ENCODE data around the gene SUSD5.

SUSD5 gene

DNA sequence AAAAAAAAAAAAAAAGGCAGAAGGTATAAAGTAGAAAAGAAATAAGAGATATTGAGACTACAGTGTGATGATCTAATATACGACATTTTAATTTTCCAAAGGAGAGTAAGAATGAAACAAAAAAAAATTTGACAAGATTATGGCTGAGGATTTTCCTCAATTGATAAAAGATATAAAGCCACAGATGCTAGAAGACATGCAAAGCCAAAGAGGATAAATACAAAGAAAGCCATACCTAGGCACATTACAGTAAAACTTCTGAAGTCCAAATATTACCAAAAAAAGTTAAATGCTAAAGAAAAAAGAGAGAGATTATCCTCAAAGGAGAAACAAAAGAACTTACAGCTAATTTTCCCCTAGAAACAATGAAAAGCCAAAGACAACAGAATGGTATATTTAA lies 20.3 kb upstream of the SUSD5 start:
- H3K4me3 ChIP-seq (ENCODE audit: low read depth, low read length), result no peak overlapping the region
- DNase-seq (ENCODE audit: low read depth, low spot score), result no peak
- TF ChIP-seq, protein P1, sequence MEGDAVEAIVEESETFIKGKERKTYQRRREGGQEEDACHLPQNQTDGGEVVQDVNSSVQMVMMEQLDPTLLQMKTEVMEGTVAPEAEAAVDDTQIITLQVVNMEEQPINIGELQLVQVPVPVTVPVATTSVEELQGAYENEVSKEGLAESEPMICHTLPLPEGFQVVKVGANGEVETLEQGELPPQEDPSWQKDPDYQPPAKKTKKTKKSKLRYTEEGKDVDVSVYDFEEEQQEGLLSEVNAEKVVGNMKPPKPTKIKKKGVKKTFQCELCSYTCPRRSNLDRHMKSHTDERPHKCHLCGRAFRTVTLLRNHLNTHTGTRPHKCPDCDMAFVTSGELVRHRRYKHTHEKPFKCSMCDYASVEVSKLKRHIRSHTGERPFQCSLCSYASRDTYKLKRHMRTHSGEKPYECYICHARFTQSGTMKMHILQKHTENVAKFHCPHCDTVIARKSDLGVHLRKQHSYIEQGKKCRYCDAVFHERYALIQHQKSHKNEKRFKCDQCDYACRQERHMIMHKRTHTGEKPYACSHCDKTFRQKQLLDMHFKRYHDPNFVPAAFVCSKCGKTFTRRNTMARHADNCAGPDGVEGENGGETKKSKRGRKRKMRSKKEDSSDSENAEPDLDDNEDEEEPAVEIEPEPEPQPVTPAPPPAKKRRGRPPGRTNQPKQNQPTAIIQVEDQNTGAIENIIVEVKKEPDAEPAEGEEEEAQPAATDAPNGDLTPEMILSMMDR (IDR thresholded peaks at IDR 0.05; ENCODE audit: low read depth, low read length), result no peak
- in situ Hi-C loops (cut with HindIII; ENCODE audit: low sequenced_read_pairs), result no loop called here

DNA sequence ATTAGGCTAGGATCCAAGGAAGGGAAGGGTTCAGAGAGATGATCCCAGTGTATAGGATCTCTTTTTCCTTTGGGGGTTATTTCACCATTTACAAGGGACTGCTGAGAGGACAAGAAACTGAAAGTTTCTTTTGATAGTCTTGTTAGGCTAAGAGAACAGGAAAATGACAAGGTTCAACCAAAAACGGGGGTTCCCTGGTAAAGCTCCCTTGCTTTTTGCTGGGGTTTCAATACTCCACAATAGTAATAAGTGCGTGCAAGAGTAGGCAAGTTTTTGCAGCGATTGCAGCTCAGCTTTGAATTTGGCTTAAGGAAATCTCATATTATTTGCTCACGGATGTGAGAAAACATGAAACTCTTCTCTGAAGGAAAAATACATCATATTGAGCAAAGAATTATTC lies 18.8 kb upstream of the SUSD5 start:
- no peak overlapping the region for H3K4me3 ChIP-seq (ENCODE audit: low read depth, low read length)
- TF ChIP-seq, protein P1 (IDR thresholded peaks at IDR 0.05; ENCODE audit: low read depth, low read length), result no peak
- DNase-seq (ENCODE audit: low read depth, low spot score), result no peak
- in situ Hi-C loops (cut with HindIII; ENCODE audit: low sequenced_read_pairs), result no loop called here

DNA sequence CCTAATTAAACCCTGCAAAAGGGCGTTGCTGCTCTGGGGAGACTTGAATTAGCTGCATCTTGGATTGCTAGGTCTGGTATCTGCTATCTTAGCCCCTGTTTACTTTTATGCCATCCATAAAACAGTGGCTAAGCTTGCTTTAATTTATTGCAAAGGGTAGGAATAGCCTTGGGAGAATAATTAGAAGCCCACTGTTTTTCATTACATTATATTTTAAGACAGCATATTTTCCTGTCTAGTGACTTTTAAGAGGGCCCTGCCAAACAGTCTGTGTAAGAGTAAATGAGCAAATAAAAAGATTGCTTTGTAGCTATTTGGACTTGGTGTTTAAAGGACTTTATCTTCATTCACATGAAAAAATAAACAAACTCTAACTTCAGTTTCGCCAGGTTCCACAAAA lies 17.4 kb upstream of the SUSD5 start:
- H3K4me3 ChIP-seq (ENCODE audit: low read depth, low read length), result no peak overlapping the region
- in situ Hi-C loops (cut with HindIII; ENCODE audit: low sequenced_read_pairs), result no loop called here
- DNase-seq (ENCODE audit: low read depth, low spot score), result no peak
- TF ChIP-seq, protein P1 (IDR thresholded peaks at IDR 0.05; ENCODE audit: low read depth, low read length), result no peak

DNA sequence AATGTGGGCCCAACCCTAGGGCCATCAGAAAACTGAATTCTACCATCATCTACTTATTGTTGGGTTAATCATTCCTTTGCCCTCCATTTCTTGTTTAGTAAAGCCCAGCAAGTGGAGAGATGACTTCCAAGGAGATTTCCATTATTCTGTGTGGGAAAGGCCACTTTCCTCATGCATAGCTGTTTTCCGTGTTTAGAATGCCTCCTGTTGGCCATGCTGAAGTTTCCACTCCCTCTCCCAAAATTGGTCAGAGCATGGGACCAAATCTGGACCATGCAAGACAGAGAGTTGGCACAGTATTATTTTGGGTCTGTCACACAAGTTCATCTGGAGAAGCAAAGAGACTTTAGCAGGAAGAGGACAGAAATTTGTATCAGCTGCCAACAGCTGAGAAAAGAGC lies 15.3 kb upstream of the SUSD5 start:
- in situ Hi-C loops (cut with HindIII; ENCODE audit: low sequenced_read_pairs), result no loop called here
- no peak overlapping the region for H3K4me3 ChIP-seq (ENCODE audit: low read depth, low read length)
- no peak for DNase-seq (ENCODE audit: low read depth, low spot score)
- TF ChIP-seq, protein P1 (IDR thresholded peaks at IDR 0.05; ENCODE audit: low read depth, low read length), result no peak

DNA sequence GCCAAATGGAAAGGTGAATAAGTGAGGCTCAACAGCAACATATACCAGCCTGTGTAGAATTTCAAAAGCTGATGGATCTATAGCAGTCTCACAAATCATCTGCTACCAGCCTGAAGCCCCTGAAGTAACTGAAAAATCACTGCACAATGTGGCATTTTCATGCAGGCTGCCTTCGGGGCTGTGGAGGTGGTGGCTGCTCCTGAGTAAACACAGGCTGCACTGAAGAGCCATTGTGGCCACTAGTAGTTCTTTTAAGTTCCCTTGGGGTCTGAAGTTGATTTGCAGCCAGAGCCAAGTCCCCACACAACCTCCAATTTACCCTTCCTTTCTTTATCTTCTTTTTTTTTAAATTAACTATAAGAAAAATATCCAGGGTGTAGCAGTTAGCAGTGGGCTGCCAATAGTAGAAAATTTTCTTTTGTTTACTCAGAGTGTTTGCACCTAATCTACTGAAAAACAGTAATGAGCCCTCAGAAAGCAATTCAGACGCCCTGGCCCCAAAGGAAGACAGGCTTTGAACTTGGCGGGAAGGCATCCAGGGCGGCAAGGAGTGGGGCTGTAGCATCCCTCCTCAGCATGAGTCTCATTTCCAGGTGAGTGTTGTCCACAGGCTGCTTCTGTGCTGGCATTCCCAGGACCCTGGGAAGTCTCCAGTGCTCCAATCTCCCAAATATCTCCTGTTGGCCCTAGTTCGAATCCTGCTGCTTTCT lies 13.3 kb upstream of the SUSD5 start:
- H3K4me3 ChIP-seq (ENCODE audit: low read depth, low read length), result no peak overlapping the region
- TF ChIP-seq, protein P1 (IDR thresholded peaks at IDR 0.05; ENCODE audit: low read depth, low read length), result no peak
- in situ Hi-C loops (cut with HindIII; ENCODE audit: low sequenced_read_pairs), result no loop called here
- DNase-seq (ENCODE audit: low read depth, low spot score), result no peak

DNA sequence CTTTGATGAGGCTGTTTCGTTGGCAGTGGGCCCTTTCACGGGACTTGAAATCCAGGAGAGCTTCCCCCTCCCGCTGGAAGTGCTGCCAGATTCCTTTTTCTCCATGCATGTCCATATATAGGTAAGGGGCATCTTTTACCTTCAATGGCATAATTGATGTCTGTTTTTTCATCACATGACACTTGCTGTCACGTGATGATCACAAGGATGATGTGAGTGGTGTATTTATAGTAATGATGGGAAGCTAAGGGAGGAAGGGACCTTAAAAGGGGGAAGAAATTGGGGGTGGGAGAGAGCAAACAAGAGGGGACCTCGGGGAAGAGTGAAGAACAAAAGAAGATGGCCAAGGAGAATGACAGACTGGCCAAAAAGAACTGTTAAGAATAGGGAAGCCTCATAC lies 11.3 kb upstream of the SUSD5 start:
- in situ Hi-C loops (cut with HindIII; ENCODE audit: low sequenced_read_pairs), result no loop called here
- no peak overlapping the region for H3K4me3 ChIP-seq (ENCODE audit: low read depth, low read length)
- TF ChIP-seq, protein P1 (IDR thresholded peaks at IDR 0.05; ENCODE audit: low read depth, low read length), result no peak
- no peak for DNase-seq (ENCODE audit: low read depth, low spot score)
